GM23248 (cell line): ENCODE data around the gene CHCHD3. TPM values are rescaled to one million over a fixed set of nuclear protein-coding genes. Genes with fewer than 3 reads are reported as not detected.

Experiments used
- DNase-seq: peaks from one replicate; pipeline ENCODE4 v3.0.0-alpha.2; 2015
- H2AFZ ChIP-seq: fragments of 200-600 bp; sonication (generic); 2 replicates; pipeline ENCODE4 v1.6.1; 2016; ENCODE audit warnings: antibody characterized with exemption
- H3F3A ChIP-seq: fragments of 200-600 bp; sonication (generic); 2 replicates; pipeline ENCODE4 v1.6.1; 2016; ENCODE audit warnings: mild to moderate bottlenecking, antibody characterized with exemption, mixed run types; ENCODE audit not compliant: insufficient read depth
- H3K27ac ChIP-seq: fragments of 200-600 bp; sonication (generic); 2 replicates; pipeline ENCODE4 v1.5.1; 2016; ENCODE audit warnings: mild to moderate bottlenecking
- H3K27me3 ChIP-seq: fragments of 200-600 bp; sonication (generic); replicated peaks from 2 replicates; pipeline ENCODE4 v1.6.1; 2016; ENCODE audit warnings: mild to moderate bottlenecking; ENCODE audit not compliant: insufficient read depth
- H3K36me3 ChIP-seq: fragments of 200-600 bp; sonication (generic); 2 replicates; pipeline ENCODE4 v1.6.1; 2016; ENCODE audit warnings: low read depth, mild to moderate bottlenecking
- H3K4me1 ChIP-seq: fragments of 200-600 bp; sonication (generic); 2 replicates; pipeline ENCODE4 v1.6.1; 2016; ENCODE audit warnings: mild to moderate bottlenecking; ENCODE audit not compliant: insufficient read depth
- H3K4me2 ChIP-seq: fragments of 200-600 bp; sonication (generic); one replicate; pipeline ENCODE4 v1.6.1; 2016; ENCODE audit warnings: mild to moderate bottlenecking; ENCODE audit not compliant: unreplicated experiment
- H3K4me3 ChIP-seq: fragments of 200-600 bp; sonication (generic); 2 replicates; pipeline ENCODE4 v1.5.1; 2016; ENCODE audit warnings: mild to moderate bottlenecking
- H3K79me2 ChIP-seq: fragments of 200-600 bp; sonication (generic); 2 replicates; pipeline ENCODE4 v1.6.1; 2016; ENCODE audit warnings: mild to moderate bottlenecking; ENCODE audit not compliant: insufficient read depth
- H3K9ac ChIP-seq: fragments of 200-600 bp; sonication (generic); 2 replicates; pipeline ENCODE4 v1.6.1; 2016; ENCODE audit warnings: mild to moderate bottlenecking
- H3K9me2 ChIP-seq: fragments of 200-600 bp; sonication (generic); 2 replicates; pipeline ENCODE4 v1.6.1; 2016; ENCODE audit warnings: mixed run types, mild to moderate bottlenecking, moderate library complexity; ENCODE audit not compliant: insufficient read depth
- H3K9me3 ChIP-seq: fragments of 200-600 bp; sonication (generic); one replicate; pipeline ENCODE4 v1.6.1; 2017; ENCODE audit warnings: low read depth
- H4K20me1 ChIP-seq: fragments of 200-600 bp; sonication (generic); 2 replicates; pipeline ENCODE4 v1.6.0; 2016; ENCODE audit not compliant: insufficient read depth
- EZH2 ChIP-seq: fragments of 200-600 bp; sonication (generic); IDR thresholded peaks from 2 replicates; pipeline ENCODE4 v1.6.1; 2018; ENCODE audit warnings: antibody characterized with exemption, mild to moderate bottlenecking; ENCODE audit not compliant: insufficient read depth, poor library complexity, severe bottlenecking
- EZH2phosphoT487 ChIP-seq: fragments of 200-600 bp; sonication (generic); IDR thresholded peaks from 2 replicates; pipeline ENCODE4 v1.6.1; 2018; ENCODE audit warnings: antibody characterized with exemption, moderate library complexity, mild to moderate bottlenecking, low read depth; ENCODE audit not compliant: insufficient read depth
- WGBS, 2 experiments: methylation state at CpG; one replicate each; pipeline ENCODE4 v1.1.6; 2015 to 2017; ENCODE audit warnings: low lambda C conversion rate in 2 of 2, low coverage in 1 of 2; ENCODE audit errors: missing lambda C conversion rate in 2 of 2; 5-methylcytosine and 5-hydroxymethylcytosine counted together
- in situ Hi-C: fragments of 300-500 bp; cut with MboI; formaldehyde crosslinking; loops from 2 replicates; pipeline ENCODE4 v1.15.0; 2020
- polyA plus RNA-seq: library from polyadenylated mRNA; unstranded; fragments of >200 nt; fragmentation: Nextera tagmentation; extraction: Ambion mirVana; gene quantifications from 2 replicates; pipeline ENCODE4 v1.2.1, GENCODE V29; 2016
- total RNA-seq: library from RNA; depleted of rRNA; stranded (reverse); fragments of >200 nt; shearing (Covaris generic); gene quantifications from 2 replicates; pipeline ENCODE4 v1.2.3, GENCODE V29; 2014

CHCHD3 gene
- total and polyA plus RNA-seq, 2 experiments from 2014 or later: 43.7 to 66.1 TPM

DNA sequence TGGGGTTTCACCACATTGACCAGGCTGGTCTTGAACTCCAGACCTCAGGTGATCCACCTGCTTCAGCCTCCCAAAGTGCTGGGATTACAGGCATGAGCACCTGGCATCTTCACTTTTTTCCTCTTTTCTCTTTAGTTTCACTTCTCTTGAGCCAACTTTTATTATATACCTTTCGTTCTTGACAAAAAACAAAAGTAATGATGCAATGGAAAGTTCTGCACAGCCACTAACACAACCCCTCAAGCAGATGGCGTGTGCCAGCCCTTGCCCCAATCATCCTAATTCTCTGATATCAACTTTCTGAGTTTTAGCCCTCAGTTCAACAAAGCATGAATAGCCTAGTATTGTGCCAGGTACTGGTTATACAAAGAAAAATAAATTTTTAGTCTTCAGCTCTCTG is 223.6 kb downstream of the CHCHD3 start:
- Histone ChIP-seq H4K20me1 (no peaks in the 10 kb centered on the region), H3K27ac (no peak overlapping the region), H3K9me2 (no peaks in the 10 kb centered on the region), H3F3A (no peaks in the 10 kb centered on the region), H3K4me1 (no peaks in the 10 kb centered on the region), H3K4me2 (no peak overlapping the region), H3K4me3 (no peak overlapping the region), H3K79me2 (no peaks in the 10 kb centered on the region), H3K36me3 (no peaks in the 10 kb centered on the region), H3K9me3 (no peaks in the 10 kb centered on the region), H3K9ac (no peak overlapping the region), H2AFZ (no peak overlapping the region), H3K27me3 (no peaks in the 10 kb centered on the region)
- in situ Hi-C loops: no loop called here
- WGBS, 2 experiments: 98 to 100% methylated on average over 2 of the region's 2 CpGs
- TF ChIP-seq EZH2: no peak
- no peak for DNase-seq

DNA sequence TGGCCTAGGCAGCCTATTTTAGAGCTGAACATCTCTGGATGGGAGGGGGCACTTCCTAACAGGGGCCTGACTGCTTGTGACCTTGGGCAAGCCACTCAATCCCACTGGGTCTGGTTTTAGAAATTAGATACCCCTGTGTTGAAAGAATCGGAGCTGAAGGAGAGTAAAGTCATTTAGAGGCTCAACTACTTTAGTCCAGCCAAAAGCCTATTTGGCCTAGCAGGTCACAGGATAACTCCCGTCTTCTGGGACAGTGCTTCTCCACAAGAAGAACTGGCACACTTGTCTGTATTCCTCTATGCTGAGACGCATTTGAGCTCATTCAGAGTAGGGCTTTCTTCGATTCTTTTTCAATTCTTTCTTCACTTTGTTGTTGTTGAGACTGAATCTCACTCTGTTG is 224.2 kb downstream of the CHCHD3 start:
- no peak for TF ChIP-seq EZH2
- TF ChIP-seq EZH2phosphoT487: no peak
- Histone ChIP-seq H3K27ac (no peak overlapping the region), H3K9ac (no peak overlapping the region), H3K4me3 (no peak overlapping the region), H3K4me2 (no peak overlapping the region), H3K79me2 (no peaks in the 10 kb centered on the region), H4K20me1 (no peaks in the 10 kb centered on the region), H3K9me3 (no peaks in the 10 kb centered on the region), H3K9me2 (no peaks in the 10 kb centered on the region), H3F3A (no peaks in the 10 kb centered on the region), H2AFZ (no peak overlapping the region), H3K27me3 (no peaks in the 10 kb centered on the region), H3K36me3 (no peaks in the 10 kb centered on the region), H3K4me1 (no peaks in the 10 kb centered on the region)
- in situ Hi-C loops: no loop called here
- DNase-seq: no peak
- WGBS, 2 experiments: 97 to 100% methylated on average over 4 of the region's 4 CpGs

DNA sequence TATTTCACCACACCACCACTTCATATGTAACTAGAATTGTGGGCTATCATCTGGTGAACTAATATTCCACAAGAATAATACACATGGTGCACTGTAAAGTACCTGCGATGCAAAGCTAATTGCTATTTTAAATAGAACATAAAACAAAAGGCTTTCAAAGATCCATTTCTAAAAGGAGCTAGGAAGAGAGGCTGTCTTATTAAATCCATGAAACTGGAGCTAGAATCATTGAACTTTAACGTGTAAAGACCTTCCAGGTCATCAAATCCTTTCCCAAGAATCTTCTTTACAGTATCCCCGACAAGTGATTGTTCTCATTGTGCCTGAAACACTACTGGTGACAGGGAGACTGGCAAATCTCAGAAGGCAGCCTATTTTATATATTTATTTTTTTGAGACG is 224.9 kb downstream of the CHCHD3 start:
- no peak overlapping the region for H3K27ac ChIP-seq
- no peak overlapping the region for H3K4me2 ChIP-seq
- H3K4me3 ChIP-seq: no peak overlapping the region
- H3K79me2 ChIP-seq: no peaks in the 10 kb centered on the region
- no peak overlapping the region for H3K9ac ChIP-seq
- H3K4me1 ChIP-seq: no peaks in the 10 kb centered on the region
- no peaks in the 10 kb centered on the region for H3K36me3 ChIP-seq
- no peak overlapping the region for H2AFZ ChIP-seq
- 98% methylated on average over 4 of the region's 4 CpGs for WGBS, 2 experiments
- no peaks in the 10 kb centered on the region for H3K9me2 ChIP-seq
- DNase-seq: no peak
- no peaks in the 10 kb centered on the region for H4K20me1 ChIP-seq
- no peaks in the 10 kb centered on the region for H3K27me3 ChIP-seq
- in situ Hi-C loops: no loop called here
- no peaks in the 10 kb centered on the region for H3F3A ChIP-seq
- TF ChIP-seq EZH2: no peak
- TF ChIP-seq EZH2phosphoT487: no peak
- no peaks in the 10 kb centered on the region for H3K9me3 ChIP-seq

DNA sequence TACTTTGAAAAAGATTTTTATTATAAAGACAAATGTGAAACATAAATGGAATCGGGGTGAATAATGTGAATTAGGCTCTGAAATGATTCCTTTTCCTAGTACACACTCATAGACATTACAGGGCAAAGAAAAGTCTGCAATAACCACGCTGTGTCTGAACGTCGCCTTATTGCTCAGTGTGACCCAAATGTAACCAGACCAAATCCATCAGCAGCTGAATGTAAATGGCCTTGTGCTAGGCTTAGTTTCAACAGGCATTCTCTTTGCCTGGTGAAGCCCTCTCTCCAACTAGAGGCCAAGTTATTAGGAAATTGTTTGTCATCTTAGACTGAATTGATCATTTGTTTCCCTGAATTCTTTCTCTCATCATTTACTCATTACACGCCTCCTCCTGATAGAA is 225.5 kb downstream of the CHCHD3 start:
- H3K9ac ChIP-seq: no peak overlapping the region
- H3K9me2 ChIP-seq: no peaks in the 10 kb centered on the region
- no peak for DNase-seq
- no peak overlapping the region for H3K27ac ChIP-seq
- no peaks in the 10 kb centered on the region for H3F3A ChIP-seq
- H4K20me1 ChIP-seq: no peaks in the 10 kb centered on the region
- no peaks in the 10 kb centered on the region for H3K9me3 ChIP-seq
- no peaks in the 10 kb centered on the region for H3K79me2 ChIP-seq
- H3K4me1 ChIP-seq: no peaks in the 10 kb centered on the region
- no peaks in the 10 kb centered on the region for H3K36me3 ChIP-seq
- no peak overlapping the region for H3K4me3 ChIP-seq
- no peak for TF ChIP-seq EZH2phosphoT487
- no peak for TF ChIP-seq EZH2
- in situ Hi-C loops: no loop called here
- no peaks in the 10 kb centered on the region for H3K27me3 ChIP-seq
- WGBS, 2 experiments: 82 to 88% methylated on average over 5 of the region's 5 CpGs
- H3K4me2 ChIP-seq: no peak overlapping the region
- H2AFZ ChIP-seq: no peak overlapping the region

DNA sequence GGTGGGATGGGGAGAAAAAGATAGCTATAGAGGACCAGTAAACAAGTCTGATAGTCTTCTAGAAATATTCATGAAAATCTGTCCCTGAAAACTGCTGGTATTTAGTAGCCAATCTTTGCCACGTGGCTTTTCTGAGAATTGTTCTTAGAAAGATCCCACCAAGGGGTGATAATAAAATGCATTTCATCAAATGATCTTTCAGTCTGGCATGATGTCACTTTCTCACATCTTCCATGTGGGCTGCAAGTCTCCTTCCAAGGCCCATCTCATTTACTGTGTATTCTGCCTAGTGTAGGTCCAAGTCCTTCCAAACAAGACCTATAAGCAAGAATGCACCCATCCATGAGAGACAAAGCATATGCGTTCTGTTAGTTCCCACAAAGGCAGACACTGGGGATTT is 226.0 kb downstream of the CHCHD3 start:
- in situ Hi-C loops: no loop called here
- Histone ChIP-seq H3K9ac (no peak overlapping the region), H3K27ac (no peak overlapping the region), H3F3A (no peaks in the 10 kb centered on the region), H3K4me2 (no peak overlapping the region), H2AFZ (no peak overlapping the region), H3K79me2 (no peaks in the 10 kb centered on the region), H4K20me1 (no peaks in the 10 kb centered on the region), H3K4me3 (no peak overlapping the region), H3K36me3 (no peaks in the 10 kb centered on the region), H3K4me1 (no peaks in the 10 kb centered on the region), H3K27me3 (no peaks in the 10 kb centered on the region), H3K9me3 (no peaks in the 10 kb centered on the region), H3K9me2 (no peaks in the 10 kb centered on the region)
- DNase-seq: no peak
- WGBS, 2 experiments: 96 to 98% methylated on average over 2 of the region's 2 CpGs
- TF ChIP-seq EZH2 (no peak), EZH2phosphoT487 (no peak)
